A549 (cell line): ENCODE measurements around the gene FBXL7.

ENCODE experiments used
- BHLHE40 ChIP-seq: IDR thresholded peaks from 2 replicates; pipeline ENCODE4 v1.6.1; 2012; ENCODE audit warnings: low read depth, low read length, inconsistent platforms
- CTCF ChIP-seq: fragments of >200 bp; sonication (Bioruptor Twin); formaldehyde crosslinking; IDR thresholded peaks from 3 replicates; pipeline ENCODE4 v1.5.1; 2016
- EP300 ChIP-seq, 2 experiments: fragments of >200 bp; sonication (Bioruptor Twin); formaldehyde crosslinking; IDR thresholded peaks; 2 replicates in 1 of 2; 3 replicates in 1 of 2; pipeline ENCODE4 v1.6.1; 2016 to 2017
- POLR2A ChIP-seq: IDR thresholded peaks from 2 replicates; pipeline ENCODE4 v1.6.1; 2012; ENCODE audit warnings: mild to moderate bottlenecking, low read length
- RAD21 ChIP-seq, 2 experiments: fragments of >200 bp in 1 of 2; sonication (Bioruptor Twin) in 1 of 2; formaldehyde crosslinking in 1 of 2; IDR thresholded peaks in 1 of 2; conservative IDR thresholded peaks in 1 of 2; 2 replicates in 1 of 2; 3 replicates in 1 of 2; pipeline ENCODE4 v1.6.1; 2012 to 2018; ENCODE audit warnings: inconsistent platforms in 1 of 2
- RCOR1 ChIP-seq: fragments of 150-350 bp; IDR thresholded peaks from 2 replicates; pipeline ENCODE4 v1.6.1; 2014; ENCODE audit warnings: antibody characterized with exemption, low read length, low read depth
- REST ChIP-seq: fragments of 200-600 bp; sonication (generic); IDR thresholded peaks from 2 replicates; pipeline ENCODE4 v1.6.1; 2016; ENCODE audit warnings: antibody characterized with exemption, mild to moderate bottlenecking, moderate library complexity
- SREBF2 ChIP-seq: fragments of 450-650 bp; IDR thresholded peaks from 2 replicates; pipeline ENCODE4 v1.6.1; 2014; ENCODE audit warnings: mild to moderate bottlenecking, moderate library complexity

- no peak for TF ChIP-seq EP300 (IDR thresholded peaks at IDR 0.05)
- TF ChIP-seq CTCF: no peak
- no peak for TF ChIP-seq SREBF2
- no peak for TF ChIP-seq POLR2A
- TF ChIP-seq REST: no peak
- TF ChIP-seq BHLHE40: no peak
- TF ChIP-seq RAD21 (conservative IDR thresholded peaks at IDR 0.05 in 1 of 2, IDR thresholded peaks at IDR 0.05 in 1 of 2): no peak
- TF ChIP-seq RCOR1: no peak
These were observed 26.4 kb downstream of the FBXL7 start for GRCh38 chr5:15526413-15526812.
